Superior temporal gyrus (tissue), 1 donor: ENCODE data around the gene WASF2.
"Not testable (repeated sequence)": the region's sequence is repeated elsewhere in the genome, so short reads cannot be mapped to it uniquely, and the experiment has no call there.

Experiments used
- DNase-seq: peaks from one replicate; pipeline ENCODE4 v3.0.0-alpha.2; 2016; ENCODE audit errors: extremely low spot score

The WASF2 gene

GRCh38 chr1:27397749-27398148 is 92.2 kb downstream of the WASF2 start:
- DNase-seq: no peak

DNA sequence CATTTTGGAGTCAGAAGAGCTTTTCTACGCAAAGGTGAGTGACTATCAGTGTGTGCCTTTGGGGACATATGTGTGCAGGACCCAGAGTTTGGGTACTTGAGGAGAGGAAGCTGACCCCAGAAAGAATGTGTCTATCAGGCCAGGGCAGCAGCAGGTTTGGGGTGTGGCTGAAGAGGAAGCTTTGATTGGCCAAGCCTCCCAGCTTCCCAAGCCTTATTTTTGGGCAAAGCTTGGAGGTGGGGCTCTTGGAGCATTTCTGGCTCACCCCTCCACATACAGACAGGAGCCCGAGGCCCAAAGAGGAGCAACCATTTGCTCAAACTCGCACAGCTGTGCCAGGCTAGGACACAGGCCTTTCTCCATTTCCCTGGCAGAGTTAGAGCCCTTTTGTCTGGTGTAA is 92.9 kb downstream of the WASF2 start:
- no peak for DNase-seq

GRCh38 chr1:27395441-27396195 is 94.3 kb downstream of the WASF2 start:
- DNase-seq: peak; percentile 83

DNA sequence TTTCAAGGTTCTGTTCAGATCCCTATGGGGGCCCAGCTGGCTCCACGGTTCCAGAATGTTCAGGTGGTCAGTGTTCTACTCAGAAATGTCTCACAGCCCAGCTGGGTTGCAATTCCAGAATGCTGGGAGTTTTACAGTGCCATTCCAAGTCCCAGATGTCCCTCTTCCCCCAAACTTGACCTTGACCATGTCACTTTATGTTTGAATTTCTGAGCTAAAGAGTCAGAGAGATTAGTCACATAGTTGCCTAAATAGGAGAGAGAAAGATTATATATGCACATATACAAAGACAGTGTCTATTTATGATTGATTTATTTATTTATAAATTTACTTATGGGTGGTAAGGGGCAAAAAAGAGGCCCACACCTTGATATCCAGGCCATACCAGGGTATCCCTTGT is 95.0 kb downstream of the WASF2 start:
- no peak for DNase-seq

- DNase-seq: no peak
These were observed 95.7 kb downstream of the WASF2 start for GRCh38 chr1:27394282-27394658.

- DNase-seq: no peak
These were observed 96.2 kb downstream of the WASF2 start for GRCh38 chr1:27393641-27394281.

- DNase-seq: no peak
These were observed 97.0 kb downstream of the WASF2 start for GRCh38 chr1:27392778-27393635.

DNA sequence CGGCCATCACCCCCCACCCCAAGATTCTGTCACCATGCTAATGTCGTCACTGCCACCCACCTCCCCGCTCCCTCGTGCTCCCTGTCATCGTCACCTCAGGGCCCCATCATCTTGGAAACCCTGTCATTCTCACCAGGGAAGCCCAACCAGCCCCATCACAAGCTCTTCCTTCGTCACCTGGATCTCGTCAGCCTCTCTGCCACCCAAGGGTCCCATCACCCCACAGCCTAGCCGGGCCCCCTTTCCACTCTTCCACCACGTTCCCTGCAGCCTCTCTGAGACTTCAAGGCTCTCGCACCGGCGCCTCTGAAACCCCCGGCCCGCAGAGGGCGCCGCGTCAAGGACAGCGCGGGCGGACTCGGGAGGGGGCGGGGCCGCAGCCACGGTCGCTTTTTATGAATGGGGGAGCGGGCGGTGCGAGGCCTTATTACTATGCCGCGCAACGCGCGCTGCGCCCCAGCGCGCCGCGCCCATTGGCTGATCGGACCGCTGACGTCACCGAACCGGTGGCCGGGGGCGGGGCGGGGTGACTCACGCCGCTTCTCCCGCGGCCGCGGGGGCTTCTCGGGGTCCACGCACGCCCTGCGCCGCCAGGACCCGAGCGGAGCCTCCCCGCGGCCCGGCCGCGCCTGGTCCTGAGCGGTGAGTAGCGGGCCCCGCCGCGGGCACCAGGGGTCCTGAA is 97.7 kb downstream of the WASF2 start, which contains the start of gene GPR3:
Gene GPR3, plus strand, starts transcription at position 527 of the 682 bp plus-strand sequence. CDS start 1,177 bp downstream, outside the sequence.
- DNase-seq: peak; percentile 82

DNA sequence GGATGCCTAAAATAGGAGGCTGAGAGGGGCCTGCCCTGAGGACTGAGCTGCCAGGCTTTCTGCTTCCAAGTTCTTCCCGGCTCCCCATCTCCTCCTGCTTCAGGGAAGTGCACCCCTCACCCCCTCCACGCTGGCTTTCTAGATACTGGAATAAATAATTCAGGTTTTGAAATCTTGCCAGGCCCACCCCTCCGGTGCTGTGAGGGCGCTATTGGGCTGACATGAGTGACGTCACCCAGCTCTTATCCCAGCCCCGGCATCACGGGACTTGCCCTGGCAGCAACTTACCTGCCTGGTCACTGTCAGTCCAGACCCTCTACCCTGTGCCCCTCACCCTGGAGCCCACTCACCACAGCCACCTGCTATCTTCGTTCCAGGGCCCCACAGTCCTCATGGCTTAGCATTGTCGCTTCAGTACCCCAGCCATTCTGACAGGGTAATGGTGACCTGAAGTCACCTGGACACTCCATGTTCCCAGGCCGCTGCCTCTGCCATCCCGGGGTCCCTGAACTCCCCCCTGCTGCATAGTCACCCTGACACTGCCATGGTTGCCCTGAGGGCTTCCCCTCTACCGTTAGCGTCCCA is 98.4 kb downstream of the WASF2 start:
- DNase-seq: peak; percentile 59

- peak; percentile 71 for DNase-seq
These were observed 101.5 kb downstream of the WASF2 start for GRCh38 chr1:27388337-27389005.

- not testable (repeated sequence) for DNase-seq
These were observed 105.2 kb downstream of the WASF2 start for GRCh38 chr1:27384797-27385196.

- DNase-seq: no peak
These were observed 106.3 kb downstream of the WASF2 start for GRCh38 chr1:27383661-27384060.

- DNase-seq: no peak
These were observed 106.8 kb downstream of the WASF2 start, which contains the start of gene CD164L2 for GRCh38 chr1:27383039-27383605. Gene CD164L2, minus strand, starts transcription at chr1:27383333. Its CDS starts 94 bp downstream, at chr1:27383239.

DNA sequence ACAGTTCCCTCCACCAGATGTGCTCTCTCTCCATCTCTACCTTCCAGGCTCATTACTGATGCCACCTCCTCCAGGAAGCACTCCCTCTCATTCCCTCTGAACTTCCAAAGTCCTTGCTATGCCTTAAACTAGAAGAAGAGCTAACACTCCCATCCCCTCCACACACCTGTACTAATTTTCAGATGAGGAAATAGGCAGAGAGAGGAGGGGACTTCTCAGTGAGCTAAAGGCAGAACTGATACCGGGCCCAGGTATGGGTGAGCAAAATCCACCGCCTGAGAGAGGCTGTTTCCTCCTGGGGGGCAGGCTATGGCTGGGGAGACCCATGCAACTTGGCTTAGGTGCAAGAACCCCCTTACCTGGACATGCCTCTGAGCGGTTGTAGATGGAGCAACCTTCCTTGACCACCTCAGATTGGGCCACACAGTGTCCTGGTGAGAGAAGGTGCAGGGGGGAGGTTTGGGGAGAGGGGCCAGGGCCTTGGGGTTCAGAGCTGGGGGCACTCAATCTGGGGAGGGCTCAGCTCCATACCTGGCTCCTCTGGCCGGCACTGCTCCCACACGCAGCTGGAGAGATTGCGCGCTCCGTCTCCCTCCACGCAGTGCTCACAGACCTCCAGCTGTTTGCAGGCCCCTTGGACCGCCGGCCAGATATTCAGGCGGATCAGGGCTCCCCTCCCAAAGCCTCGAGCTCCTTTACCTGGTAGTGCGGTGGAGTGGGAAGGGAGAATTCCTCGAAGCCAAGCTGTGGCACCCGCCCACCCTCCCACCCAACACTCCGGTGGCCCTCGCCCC is 107.8 kb downstream of the WASF2 start:
- no peak for DNase-seq

GRCh38 chr1:27380766-27381733 is 108.9 kb downstream of the WASF2 start:
- DNase-seq: no peak

GRCh38 chr1:27380224-27380623 is 109.7 kb downstream of the WASF2 start:
- no peak for DNase-seq

DNA sequence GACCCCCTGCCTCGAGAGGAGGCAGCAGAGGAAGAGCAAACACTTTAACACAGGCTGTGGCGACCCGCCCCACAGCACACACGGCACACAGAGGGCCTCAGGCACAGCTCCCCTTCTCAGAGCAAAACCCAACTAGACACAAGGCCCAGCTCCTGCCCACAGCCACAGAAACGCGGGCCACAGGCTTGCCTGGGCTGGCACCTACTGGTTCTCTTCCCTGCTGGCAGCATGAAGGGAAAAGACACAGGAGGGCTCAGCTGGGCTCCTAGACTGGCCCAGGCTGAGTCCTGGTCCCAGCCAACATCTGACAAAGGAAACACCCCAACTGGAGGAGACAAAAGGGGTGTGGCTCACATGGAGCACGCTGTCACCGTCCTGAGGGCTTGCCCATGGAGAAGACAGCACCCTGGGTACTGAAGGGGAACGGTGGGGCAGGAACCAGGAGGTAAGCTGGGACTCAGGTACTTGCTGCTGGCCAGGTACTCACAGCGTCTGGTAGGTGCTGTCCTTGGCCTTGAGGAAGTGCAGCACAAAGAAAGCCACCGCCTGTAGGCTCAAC is 110.3 kb downstream of the WASF2 start:
- DNase-seq: no peak
